GM19023 (cell line): ENCODE measurements around the gene HNRNPA2B1.
A peak's percentile ranks its signal among the peaks of the same experiment; 100 is the strongest.
"Not testable (repeated sequence)": the region's sequence is repeated elsewhere in the genome, so short reads cannot be mapped to it uniquely, and the experiment has no call there.

ENCODE experiments used
- ATAC-seq: cut with Tn5 transposase; IDR thresholded peaks from one replicate; pipeline ENCODE4 v1.9.1; 2021; ENCODE audit warnings: mild to moderate bottlenecking, moderate library complexity; ENCODE audit not compliant: unreplicated experiment

Gene HNRNPA2B1

DNA sequence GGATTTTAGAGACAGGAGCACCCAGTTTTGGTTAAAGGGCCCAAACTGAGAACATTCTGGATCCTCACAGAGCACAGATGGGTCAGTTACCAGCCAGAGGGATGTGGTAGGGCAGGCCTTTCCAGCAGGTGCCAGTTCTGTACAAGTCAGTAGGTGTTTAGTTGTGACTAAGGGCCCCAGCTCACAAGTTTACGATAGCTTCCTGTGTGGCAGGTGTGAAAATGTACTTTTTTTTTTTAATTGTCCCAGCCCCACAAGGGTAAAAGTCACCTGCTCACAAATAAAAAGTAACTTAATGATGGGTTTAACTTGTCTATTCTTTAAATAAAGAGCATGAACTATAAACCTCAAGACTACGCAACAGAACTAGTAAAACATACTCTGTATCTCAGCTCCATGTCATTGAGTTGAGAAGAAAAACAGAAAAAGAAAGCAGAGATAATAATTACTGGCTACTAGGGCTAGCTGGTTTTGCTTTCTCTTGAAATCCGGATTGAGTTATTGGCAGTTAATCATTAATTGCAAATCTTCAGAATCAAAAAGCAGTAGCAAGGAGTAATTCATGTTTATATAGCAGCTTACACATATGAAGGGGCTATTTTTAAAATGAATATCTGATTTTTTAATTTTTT lies 33.1 kb downstream of the HNRNPA2B1 start:
- peak; percentile 84 for ATAC-seq

DNA sequence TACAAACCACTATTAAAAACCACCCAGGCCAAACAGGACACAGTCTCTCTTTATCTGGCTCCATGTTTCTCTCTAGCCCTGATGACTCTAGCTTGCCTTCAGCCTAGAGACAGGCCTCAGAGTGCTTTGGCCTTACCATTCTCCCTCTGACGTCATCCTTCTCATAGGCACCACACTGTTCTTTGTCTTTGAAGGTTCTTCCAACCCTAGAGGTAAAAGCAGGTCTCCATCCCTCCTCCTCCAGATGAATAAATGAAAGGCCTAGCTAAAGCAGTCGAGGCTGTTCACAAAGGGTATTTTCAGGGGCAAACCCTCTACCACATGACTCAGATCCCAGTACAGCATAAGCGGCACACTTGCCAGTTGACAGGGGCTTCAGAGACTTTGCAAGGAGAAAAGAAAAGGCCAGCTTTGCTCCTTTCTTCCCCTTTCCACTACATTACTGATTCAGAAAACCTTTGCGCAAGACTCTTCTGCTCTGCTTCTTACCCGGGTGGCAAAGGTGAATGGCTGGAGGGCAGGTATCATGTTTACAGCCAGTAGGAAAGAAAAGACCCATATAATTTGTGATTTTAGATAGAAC lies 33.8 kb downstream of the HNRNPA2B1 start:
- peak; percentile 48 for ATAC-seq

DNA sequence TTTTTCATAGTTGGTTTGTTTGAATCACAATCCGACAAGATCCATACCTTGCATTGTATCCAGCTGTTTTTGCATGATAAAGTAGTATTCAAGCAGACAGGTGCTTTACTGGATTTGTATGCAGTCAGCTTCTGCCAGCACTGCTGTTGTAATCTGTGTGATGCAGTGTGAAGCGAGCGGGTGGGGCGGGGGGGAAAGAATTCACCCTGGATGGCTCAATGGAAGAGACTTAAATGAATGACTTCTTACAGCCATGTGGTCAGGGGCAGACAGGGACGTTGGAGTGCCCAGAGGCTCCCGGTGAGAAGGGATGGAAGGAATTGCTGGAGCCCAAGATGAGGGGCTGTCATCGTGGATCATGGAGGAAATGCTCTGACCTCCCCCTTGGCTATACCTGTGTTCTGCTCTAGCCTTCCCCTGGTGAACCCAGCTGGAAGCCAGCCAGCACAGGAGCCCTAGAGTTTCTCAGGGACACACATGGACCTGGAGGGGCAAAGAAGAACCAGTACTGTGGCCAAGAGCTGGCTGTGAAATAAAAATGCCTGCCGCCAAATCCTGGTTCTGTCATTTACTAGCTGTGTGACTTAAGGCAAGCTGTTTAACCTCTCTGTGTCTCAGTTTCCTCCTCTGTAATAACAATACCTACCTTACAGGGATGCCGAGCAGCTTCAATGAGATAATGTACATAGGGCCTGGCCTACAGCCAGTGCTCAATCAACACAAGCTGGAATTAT lies 34.4 kb downstream of the HNRNPA2B1 start:
- no peak for ATAC-seq

DNA sequence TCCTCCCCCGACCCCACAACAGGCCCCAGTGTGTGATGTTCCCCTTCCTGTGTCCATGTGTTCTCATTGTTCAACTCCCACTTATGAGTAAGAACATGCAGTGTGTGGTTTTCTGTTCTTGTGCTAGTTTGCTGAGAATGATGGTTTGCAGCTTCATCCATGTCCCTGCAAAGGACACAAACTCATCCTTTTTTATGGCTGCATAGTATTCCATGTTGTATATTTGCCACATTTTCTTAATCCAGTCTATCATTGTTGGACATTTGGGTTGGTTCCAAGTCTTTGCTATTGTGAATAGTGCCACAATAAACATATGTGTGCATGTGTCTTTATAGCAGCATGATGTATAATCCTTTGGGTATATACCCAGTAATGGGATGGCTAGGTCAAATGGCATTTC lies 36.7 kb downstream of the HNRNPA2B1 start:
- ATAC-seq: not testable (repeated sequence)

DNA sequence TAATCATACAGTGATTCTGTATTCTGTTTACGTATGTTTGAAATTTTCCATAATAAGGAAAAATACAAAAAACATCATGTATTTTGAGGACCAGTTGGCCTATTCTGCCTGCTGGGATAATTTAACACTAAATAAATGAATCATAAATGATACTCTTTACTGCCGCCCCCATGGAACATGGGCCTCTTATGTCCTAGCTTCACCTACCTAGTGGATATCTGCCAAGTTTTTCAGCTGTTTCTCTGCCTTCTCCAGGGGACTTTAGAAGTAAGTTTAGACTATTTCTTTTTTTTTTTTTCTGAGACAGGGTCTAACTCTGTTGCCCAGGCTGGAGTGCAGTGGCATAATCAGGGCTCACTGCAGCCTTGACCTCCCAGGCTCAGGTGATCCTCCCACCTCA lies 38.1 kb downstream of the HNRNPA2B1 start:
- no peak for ATAC-seq

DNA sequence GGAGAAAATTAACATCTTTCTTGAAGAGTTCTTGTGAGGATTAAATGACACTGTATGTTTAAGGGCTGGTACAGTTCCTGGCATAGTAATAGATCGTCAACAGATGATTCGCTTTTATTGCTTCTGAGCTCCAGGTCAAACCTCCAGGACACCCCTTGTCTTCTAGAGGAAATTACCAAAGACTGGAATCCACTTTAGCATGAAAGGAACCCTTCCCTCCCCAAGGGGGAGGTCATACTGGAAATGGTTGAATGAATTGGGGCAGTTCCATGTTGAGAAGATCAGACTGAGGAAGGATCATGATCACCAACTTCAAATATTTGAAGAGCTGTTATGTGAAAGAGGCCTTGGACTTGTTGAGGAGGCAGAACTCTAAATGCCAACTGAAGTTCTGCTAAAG lies 39.6 kb downstream of the HNRNPA2B1 start:
- ATAC-seq: no peak

DNA sequence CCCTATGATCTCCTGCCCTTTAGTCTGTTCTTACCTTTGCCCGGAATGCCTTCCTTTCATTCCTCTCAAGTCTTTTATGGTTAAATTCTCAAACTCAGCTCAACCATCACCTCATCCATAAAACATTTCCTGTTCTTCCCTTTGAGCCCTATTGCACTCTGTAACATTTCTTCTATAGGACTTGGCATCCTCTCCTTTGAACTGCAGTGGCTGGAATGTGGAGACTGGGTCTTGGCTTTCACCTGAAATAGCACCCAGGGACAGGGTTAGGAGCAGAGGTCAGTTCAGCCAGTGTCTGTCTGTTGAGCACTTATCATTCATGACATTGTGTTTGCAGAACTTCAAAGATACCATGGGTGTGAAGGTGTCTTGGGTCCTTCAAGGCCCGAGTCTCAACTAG lies 41.3 kb downstream of the HNRNPA2B1 start:
- no peak for ATAC-seq

DNA sequence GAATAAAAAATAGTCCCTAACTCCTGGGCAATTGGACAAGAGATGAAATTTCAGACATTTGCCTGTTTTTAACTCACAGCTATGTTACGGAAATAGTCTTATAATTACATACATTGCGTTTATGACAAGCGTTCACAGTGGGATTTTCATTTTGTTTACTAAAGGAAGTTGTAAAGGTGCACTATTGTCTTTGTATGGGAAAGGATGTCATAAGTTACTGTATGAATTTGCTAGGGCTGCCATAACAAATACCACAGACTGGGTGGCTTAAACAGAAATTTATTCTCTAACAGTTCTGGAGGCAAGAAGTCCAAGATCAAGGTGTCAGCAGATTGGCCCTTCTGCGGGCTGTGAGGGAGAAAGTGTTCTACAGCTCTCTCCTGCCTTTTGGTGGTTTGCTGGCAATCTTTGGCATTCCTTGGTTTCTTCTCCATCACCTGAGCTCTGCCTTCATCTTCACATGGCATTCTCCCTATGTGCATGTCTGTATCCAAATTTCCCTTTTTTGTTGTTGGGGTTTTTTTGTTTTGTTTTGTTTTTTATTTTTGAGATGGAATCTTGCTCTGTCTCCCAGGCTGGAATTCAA lies 42.9 kb downstream of the HNRNPA2B1 start:
- no peak for ATAC-seq

DNA sequence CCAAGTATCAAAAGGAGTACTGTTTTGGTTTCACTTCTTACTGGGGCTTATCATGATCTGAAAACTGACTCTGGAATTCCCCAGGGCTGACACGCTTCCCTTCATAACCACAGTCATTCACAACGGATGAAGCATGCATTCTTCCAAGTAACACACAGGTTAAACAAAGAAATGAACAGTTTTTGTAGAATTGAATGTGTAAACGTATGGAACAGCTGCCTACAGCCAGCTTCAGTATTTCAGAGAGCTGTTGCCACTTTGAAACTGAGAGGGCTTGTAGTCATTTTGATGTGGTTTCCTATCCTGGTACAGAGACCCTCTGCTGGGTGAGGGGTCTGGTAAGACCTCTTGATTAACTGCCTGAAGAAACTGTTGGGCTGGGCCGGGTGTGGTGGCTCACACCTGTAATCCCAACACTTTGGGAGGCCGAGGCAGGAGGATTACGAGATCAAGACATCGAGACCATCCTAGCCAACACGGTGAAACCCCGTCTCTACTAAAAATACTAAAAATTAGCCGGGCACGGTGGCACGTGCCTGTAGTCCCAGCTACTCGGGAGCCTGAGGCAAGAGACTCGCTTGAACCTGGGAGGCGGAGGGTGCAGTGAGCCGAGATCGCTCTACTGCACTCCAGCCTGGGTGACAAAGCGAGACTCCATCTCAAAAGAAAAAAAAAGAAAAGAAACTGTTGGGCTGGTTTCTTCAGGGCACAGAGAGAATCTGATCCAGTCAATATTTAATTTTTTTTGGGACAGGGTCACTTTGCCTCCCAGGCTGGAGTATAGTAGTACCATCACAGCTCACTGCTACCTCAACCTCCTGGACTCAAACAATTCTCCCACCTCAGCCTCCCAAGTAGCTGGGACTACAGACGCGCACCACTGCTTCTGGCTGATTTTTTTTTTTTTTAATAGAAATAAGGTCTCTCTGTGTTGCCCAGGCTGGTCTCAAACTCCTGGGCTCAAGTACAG lies 43.8 kb downstream of the HNRNPA2B1 start:
- no peak for ATAC-seq

DNA sequence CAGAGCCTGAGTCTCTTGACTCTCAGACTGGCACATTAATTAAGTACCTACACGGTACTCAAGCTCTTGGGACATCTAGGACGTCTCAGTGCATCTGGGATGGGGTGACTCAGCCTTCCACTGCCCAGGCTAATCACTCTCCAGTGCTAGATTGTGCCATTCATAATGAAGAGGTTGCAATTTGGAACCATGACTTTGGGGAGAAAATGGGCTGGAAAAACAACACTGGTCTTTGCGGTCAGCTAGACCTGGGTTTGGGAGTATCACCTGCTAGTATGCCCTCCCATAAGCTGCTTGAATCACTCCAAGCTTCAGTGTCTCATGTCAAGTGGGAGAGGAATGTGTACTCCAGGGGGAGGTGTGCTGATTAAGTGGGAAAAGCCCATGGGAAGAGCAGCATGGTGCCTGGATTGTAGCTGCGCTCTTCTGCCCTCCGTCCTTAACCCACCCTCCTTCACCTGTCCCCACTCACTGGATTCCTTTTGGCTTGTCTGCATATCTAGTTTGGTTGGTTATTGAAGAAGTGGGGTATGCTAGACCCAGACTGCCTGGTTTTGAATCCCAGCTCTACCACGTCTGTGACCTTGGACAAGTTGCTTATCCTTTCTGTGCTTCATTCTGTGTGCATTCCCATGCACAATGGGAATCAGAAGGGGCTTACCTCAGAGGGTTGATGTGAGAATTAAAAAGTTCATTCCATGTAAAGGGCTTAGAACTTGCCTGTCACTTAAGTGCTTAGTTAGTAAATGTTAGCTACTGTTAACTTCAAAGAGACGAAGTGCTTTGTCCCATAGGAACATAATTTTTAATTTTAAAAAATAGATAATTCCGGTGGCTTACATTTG lies 44.8 kb downstream of the HNRNPA2B1 start:
- ATAC-seq: no peak

DNA sequence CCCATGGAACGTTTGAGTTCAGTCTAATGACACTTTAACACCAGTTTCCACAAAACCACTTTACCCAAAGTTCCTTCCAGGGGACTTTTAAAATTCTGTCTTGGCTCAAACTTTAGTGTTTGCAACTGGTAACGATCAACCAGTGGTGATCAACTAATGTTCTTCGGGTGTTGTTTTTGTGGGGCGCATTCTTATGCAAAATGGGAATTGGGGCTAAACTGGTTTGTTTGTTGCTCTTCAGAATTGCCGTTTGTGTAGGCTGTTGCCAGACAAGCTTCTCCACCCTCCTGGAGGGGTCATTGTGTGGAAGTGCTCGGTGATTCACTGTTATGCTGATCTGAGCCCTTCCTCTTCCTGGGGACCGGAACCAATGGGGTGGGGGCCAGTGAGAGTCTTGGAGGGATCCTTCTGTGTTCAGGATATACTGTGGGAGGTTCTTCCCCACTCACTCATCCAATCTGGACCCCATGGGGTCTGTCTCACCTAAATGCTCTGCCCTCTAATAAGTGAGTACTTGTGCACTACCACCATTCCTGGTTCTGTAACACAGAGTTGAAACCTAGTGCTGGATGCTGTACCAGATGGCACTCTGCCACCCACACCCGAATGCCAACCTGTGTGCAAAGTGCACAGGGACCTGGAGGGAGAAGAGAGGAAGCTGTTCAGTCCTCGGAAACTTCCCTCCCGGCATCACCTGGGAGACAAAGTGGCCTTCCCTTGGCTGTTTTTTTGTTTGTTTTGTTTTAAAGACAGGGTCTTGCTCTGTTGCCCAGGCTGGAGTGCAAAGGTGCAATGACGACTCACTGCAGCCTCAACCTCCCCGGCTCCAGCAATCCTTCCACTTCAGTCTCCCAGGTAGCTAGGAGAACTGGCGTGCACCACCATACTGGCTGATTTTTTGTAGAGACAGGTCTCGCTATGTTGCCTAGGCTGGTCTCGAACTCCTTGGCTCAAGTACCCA lies 46.4 kb downstream of the HNRNPA2B1 start:
- no peak for ATAC-seq

DNA sequence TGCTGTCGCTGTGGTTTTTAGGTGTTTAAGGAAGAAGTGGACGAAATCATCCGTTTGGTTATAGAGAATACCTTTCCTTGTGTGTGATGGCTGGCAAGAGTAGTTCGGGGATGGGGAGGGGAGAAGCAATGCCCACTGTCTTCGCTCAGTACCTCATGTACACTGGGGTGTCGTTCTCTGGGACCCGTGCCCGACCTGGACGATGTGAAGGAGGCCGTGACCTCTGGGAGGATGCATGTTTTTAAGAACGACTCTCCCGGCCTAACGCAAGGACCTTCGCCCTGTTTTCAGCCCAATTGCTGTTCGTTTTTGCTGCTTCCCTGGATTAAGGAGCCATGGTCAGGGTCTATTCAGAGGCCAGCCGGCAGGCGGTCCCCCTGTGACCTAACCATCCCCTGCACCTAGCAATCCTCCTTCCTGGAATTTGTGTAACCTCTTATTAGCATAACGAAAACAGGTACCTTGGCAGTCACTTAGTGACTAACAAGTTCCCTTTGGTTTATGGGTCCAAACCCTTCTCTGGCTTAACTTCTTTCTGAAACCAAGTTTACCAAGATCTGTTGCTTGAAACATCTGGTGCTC lies 47.2 kb downstream of the HNRNPA2B1 start:
- ATAC-seq: no peak

DNA sequence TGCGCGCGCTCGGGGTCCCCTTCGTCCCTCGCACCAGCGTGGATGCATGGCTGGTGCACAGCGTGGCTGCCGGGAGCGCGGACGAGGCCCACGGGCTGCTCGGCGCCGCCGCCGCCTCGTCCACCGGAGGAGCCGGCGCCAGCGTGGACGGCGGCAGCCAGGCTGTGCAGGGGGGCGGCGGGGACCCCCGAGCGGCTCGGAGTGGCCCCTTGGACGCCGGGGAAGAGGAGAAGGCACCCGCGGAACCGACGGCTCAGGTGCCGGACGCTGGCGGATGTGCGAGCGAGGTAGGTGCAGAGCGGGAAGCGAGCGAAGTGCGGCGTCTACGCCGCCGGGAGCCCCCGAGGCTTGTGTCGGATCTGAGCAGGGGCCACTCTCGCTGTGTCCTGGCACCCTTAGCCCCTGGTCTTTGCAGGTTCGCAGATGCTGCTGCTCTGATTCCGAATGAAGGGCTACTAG lies 47.7 kb downstream of the HNRNPA2B1 start:
- peak; percentile 30 for ATAC-seq

DNA sequence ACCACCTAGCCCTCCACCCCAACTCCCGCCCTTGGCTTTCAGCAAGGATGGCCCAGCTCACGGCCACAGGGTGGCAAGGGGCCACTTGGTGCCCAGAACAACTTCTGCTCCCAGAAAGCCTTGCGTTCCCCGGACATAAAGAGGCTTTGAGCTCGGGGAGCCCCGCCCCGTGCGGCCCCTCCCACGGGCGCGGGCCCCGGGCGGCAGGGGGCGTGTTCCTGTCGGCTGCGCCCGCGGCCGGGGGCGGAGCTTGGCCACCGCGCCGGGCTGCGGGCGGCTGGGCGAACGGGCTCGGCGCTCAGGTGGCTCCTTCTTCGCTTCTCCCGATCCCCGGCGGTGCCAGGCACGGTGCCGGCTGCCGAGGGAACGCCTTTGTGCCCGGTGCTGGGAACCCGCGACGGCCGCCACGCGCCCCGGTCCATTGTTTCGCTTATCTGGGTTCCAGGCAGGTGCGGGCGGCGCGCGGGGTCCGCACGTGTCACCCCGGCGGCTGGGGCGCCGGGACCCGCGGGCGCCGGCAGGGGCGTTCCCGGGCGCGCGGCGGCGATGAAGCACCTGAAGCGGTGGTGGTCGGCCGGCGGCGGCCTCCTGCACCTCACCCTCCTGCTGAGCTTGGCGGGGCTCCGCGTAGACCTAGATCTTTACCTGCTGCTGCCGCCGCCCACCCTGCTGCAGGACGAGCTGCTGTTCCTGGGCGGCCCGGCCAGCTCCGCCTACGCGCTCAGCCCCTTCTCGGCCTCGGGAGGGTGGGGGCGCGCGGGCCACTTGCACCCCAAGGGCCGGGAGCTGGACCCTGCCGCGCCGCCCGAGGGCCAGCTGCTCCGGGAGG lies 48.4 kb downstream of the HNRNPA2B1 start, which contains the start of gene NFE2L3:
NFE2L3 (plus strand) TSS at position 246 of the 829 bp plus-strand sequence; CDS start at position 547, 301 bp downstream.
- ATAC-seq: peak; percentile 73

DNA sequence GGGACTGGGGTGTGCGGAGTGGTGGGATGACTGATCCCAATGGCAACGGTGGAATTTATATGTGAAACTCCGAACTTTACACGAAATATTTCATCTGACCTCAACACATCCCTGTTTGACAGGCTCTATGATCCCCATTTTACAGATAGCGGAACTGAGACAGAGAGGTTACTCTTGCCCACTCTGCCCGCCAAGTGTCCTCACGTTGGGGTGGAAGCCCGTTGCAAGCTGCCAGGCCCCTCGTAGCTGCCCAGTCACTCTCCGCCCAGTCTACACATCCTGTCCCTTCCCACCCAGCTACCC lies 48.9 kb downstream of the HNRNPA2B1 start:
- no peak for ATAC-seq

DNA sequence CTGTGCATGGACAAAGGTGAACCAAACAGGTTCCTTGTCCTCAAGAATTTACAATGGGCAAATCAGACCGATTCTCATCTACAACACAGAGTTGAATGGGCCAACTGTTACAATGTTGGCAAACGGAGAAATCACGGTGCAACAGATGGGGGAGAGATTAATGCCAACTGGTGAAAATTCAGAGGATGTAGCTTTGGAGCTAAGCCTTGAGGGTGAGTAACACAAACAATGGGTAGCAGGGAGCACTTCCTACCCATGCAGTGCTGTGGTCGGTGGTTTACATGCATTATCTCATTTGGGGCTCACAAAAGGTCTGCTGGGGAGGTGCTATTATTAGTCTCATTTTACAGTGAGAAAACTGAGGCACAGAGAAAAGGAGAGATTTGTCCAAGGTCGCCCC lies 49.5 kb downstream of the HNRNPA2B1 start:
- no peak for ATAC-seq

DNA sequence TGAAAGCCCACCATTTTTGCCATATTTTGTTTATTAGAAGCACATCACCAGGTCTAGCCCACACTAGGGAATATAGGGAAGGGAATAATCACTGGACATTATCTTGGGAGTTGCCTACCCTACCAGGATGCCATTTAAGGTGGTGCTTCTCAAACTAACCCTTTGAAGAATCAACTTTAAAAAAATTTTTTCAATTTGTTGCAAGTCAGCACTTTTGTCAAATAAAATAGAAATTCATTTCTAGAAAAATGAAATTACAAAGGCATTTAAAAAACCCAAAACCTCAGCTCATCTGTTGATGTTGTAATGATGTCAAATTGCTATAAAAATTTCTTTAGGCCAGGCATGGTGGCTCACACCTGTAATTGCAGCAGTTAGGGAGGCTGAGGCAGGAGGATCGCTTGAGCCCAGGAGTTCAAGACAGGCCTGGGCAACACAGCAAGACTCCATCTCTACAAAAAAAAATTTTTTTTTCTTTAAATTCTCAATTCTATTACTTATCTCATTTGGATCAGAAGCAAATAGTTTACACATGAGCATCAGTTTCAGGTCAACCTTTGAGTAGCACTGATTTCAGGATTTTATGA lies 51.1 kb downstream of the HNRNPA2B1 start:
- no peak for ATAC-seq
